ENCODE results near the gene AXIN2. TPM values are rescaled to one million over a fixed set of nuclear protein-coding genes. Genes with fewer than 3 reads are reported as not detected.

AXIN2 gene
- total RNA-seq (2022; extraction: Qiagen RNA extraction), result 0.50 to 1.0 TPM (median 0.89 TPM) in 5 replicates

GRCh38 chr17:65561452-65562205, at the start of gene AXIN2:
Gene AXIN2, minus strand, starts transcription at chr17:65561648. Its CDS starts 3,028 bp downstream, at chr17:65558620.

All from A549 treated with Mapracorat at 1 μM for 4 hours (cell line).